ENCODE results near the gene ELMO3.

The ELMO3 gene

GRCh38 chr16:67244387-67245185, 45.7 kb downstream of the ELMO3 start:
- peak; percentile 78 for DNase-seq

- no peak for DNase-seq
Measured at GRCh38 chr16:67245186-67245585, 46.3 kb downstream of the ELMO3 start.

GRCh38 chr16:67245674-67246080, 46.7 kb downstream of the ELMO3 start:
- no peak for DNase-seq

- DNase-seq, result peak; percentile 70
Measured at GRCh38 chr16:67246081-67246755, 47.3 kb downstream of the ELMO3 start.

- no peak for DNase-seq
Measured at GRCh38 chr16:67246756-67247191, 47.8 kb downstream of the ELMO3 start.

- DNase-seq, result peak; percentile 96
Measured at GRCh38 chr16:67247192-67248072, 48.5 kb downstream of the ELMO3 start, which contains the start of gene FHOD1. Gene FHOD1, minus strand, starts transcription at chr16:67247481. Its CDS starts 71 bp downstream, at chr16:67247410.

GRCh38 chr16:67248073-67248400, 49.1 kb downstream of the ELMO3 start:
- DNase-seq, result peak; percentile 26

- no peak for DNase-seq
Measured at GRCh38 chr16:67248401-67249177, 49.7 kb downstream of the ELMO3 start, which contains the start of gene SLC9A5. Gene SLC9A5, plus strand, starts transcription at chr16:67248979. Its CDS starts 36 bp downstream, at chr16:67249015.

GRCh38 chr16:67249178-67250044, 50.5 kb downstream of the ELMO3 start:
- no peak for DNase-seq

GRCh38 chr16:67250045-67250327, 51.1 kb downstream of the ELMO3 start:
- DNase-seq, result no peak

- no peak for DNase-seq
Measured at GRCh38 chr16:67252609-67253497, 53.9 kb downstream of the ELMO3 start.
